Measurements from ENCODE around the gene PSMD14. TPM values are rescaled to one million over a fixed set of nuclear protein-coding genes. Genes with fewer than 3 reads are reported as not detected.

PSMD14 gene
- total RNA-seq = 156 and 158 TPM in 2 replicates

DNA sequence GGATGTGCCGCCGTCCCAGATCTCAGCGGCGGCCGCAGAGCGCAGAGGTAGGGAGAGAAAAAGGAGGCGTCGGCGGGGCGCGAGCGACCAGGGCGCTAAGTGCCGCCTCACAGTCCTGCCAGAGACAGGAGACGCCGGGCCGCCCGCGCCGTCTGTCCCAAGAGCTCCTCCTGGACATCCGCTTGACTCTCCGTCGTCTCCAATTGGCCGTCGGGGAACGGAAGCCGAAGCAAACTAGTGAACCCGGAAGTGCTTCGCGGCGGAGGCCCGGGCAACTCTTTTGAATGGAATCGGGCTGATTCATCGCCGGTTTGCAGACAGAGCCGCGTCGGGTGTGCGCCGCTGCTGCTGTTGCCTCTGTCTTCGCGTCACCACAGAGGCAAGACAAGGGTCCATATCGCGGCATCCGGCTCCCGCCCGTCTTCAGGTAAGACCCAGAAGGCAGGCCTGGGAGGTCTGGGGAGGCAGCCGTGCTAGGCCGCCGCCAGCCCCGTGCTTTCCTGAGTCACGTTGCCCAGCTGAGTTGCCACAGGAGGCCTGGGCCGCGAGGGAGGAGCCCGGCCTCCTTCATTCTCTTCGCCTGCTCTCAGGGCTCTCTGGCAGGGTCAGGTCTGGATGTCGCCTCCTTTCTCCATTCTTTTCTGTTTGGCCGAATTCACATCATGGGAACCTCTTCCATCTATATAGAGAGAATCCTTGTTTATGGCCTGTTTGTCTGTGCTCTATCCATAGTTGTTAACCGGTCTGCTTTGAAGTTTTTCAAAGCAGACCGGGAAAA is at the start of gene PSMD14:
PSMD14 (plus strand) TSS at position 248 of the 778 bp plus-strand sequence. CDS start 10,401 bp downstream, outside the sequence.

GRCh38 chr2:161415987-161416707 is 107.9 kb downstream of the PSMD14 start, which contains the start of gene TBR1:
TBR1 (plus strand) TSS chr2:161416297; CDS start chr2:161416411, 114 bp downstream.

Small RNAs within 50 kb of the gene (small RNA-seq; reads per million reads assigned to genes)
- not detected for gene RNA5SP108

Other genes with a start within 250 kb of the PSMD14 start
- 130 and 137 TPM in 2 replicates for gene TANK, start 148.0 kb upstream of the PSMD14 start, total RNA-seq
- gene TBR1, start 107.9 kb downstream of the PSMD14 start, total RNA-seq = under 0.01 TPM in 2 replicates

Data from thoracic aorta endothelial cell (primary cell).